Endodermal cell (in vitro differentiated cells): ENCODE measurements around the gene MIA3. TPM values are rescaled to one million over a fixed set of nuclear protein-coding genes. Genes with fewer than 3 reads are reported as not detected.

Experiments used
- DNase-seq: peaks from one replicate; pipeline ENCODE4 v3.0.0-alpha.2; 2017
- H3K27ac ChIP-seq: 2 replicates; pipeline ENCODE4 v1.5.1; 2013; ENCODE audit warnings: mild to moderate bottlenecking, low read depth, low read length, moderate library complexity
- H3K27me3 ChIP-seq: 2 replicates; pipeline ENCODE4 v1.6.1; 2013; ENCODE audit warnings: mild to moderate bottlenecking, low read length, moderate library complexity; ENCODE audit not compliant: insufficient read depth, control insufficient read depth, poor library complexity, severe bottlenecking
- H3K36me3 ChIP-seq: 2 replicates; pipeline ENCODE4 v1.7.0; 2013; ENCODE audit warnings: mild to moderate bottlenecking, low read length, moderate library complexity; ENCODE audit not compliant: control insufficient read depth, insufficient read depth
- H3K4me1 ChIP-seq: one replicate; pipeline ENCODE4 v1.7.0; 2013; ENCODE audit warnings: low read length; ENCODE audit not compliant: control insufficient read depth, insufficient read depth
- H3K4me3 ChIP-seq: 2 replicates; pipeline ENCODE4 v1.5.1; 2013; ENCODE audit warnings: mild to moderate bottlenecking, low read length, moderate library complexity
- H3K9ac ChIP-seq: 2 replicates; pipeline ENCODE4 v1.6.1; 2013; ENCODE audit warnings: mild to moderate bottlenecking, low read length, moderate library complexity; ENCODE audit not compliant: poor library complexity, severe bottlenecking; ENCODE audit errors: extremely low read depth
- H3K9me3 ChIP-seq: 2 replicates; pipeline ENCODE4 v1.6.1; 2013; ENCODE audit warnings: mild to moderate bottlenecking, low read length, moderate library complexity; ENCODE audit not compliant: control insufficient read depth
- H3K27ac Mint-ChIP-seq: 2 replicates; pipeline ENCODE4 v1.8.0; 2020; ENCODE audit warnings: mixed read lengths
- H3K27me3 Mint-ChIP-seq: 2 replicates; pipeline ENCODE4 v1.8.0; 2021; ENCODE audit warnings: mild to moderate bottlenecking, mixed read lengths; ENCODE audit not compliant: insufficient read depth
- H3K36me3 Mint-ChIP-seq: 2 replicates; pipeline ENCODE4 v1.8.0; 2020; ENCODE audit warnings: low read depth, mixed read lengths
- H3K4me1 Mint-ChIP-seq: 2 replicates; pipeline ENCODE4 v1.8.0; 2020; ENCODE audit warnings: mixed read lengths
- H3K4me3 Mint-ChIP-seq: 2 replicates; pipeline ENCODE4 v1.8.0; 2020; ENCODE audit warnings: mild to moderate bottlenecking, moderate library complexity, mixed read lengths
- H3K9me3 Mint-ChIP-seq: 2 replicates; pipeline ENCODE4 v1.8.0; 2020; ENCODE audit warnings: mild to moderate bottlenecking, mixed read lengths
- WGBS, 2 experiments: methylation state at CpG; one replicate each; pipeline versions ENCODE4 v1.1.5 to v1.1.7; 2013; ENCODE audit warnings: missing lambda C conversion rate in 2 of 2, mixed read lengths in 1 of 2; ENCODE audit not compliant: insufficient coverage in 1 of 2, insufficient read length in 1 of 2; 5-methylcytosine and 5-hydroxymethylcytosine counted together
- total RNA-seq, 2 donors: library from RNA; stranded (reverse); fragmentation: NEBNext Ultra II Directional in 1 of 2; extraction: Animal tissue kit (Norgen Biotek cat#: 25700) in 1 of 2; gene quantifications; 2 replicates in 1 of 2; 3 replicates in 1 of 2; pipeline ENCODE4 v1.2.1, GENCODE V29; 2021
- TF ChIP-seq, protein P1 (sequence below): fragments of 200-600 bp; sonication (generic); conservative IDR thresholded peaks from 2 replicates; pipeline ENCODE4 v1.5.0; 2021; ENCODE audit warnings: antibody characterized with exemption, mild to moderate bottlenecking

The MIA3 gene
- total RNA-seq, 2 donors from 2014 or later, result 69.9 to 76.8 TPM

- no peak for DNase-seq
- Mint-ChIP-seq H3K27me3 (no peaks in the 10 kb centered on the region), H3K27ac (no peak overlapping the region), H3K4me1 (no peaks in the 10 kb centered on the region), H3K36me3 (peaks cover 69% of the 10 kb centered on the region), H3K9me3 (no peaks in the 10 kb centered on the region), H3K4me3 (no peak overlapping the region)
- no peak overlapping the region for H3K27ac ChIP-seq
- no peaks in the 10 kb centered on the region for H3K27me3 ChIP-seq
- no peak overlapping the region for H3K9ac ChIP-seq
- no peak overlapping the region for H3K4me3 ChIP-seq
- TF ChIP-seq, protein P1, sequence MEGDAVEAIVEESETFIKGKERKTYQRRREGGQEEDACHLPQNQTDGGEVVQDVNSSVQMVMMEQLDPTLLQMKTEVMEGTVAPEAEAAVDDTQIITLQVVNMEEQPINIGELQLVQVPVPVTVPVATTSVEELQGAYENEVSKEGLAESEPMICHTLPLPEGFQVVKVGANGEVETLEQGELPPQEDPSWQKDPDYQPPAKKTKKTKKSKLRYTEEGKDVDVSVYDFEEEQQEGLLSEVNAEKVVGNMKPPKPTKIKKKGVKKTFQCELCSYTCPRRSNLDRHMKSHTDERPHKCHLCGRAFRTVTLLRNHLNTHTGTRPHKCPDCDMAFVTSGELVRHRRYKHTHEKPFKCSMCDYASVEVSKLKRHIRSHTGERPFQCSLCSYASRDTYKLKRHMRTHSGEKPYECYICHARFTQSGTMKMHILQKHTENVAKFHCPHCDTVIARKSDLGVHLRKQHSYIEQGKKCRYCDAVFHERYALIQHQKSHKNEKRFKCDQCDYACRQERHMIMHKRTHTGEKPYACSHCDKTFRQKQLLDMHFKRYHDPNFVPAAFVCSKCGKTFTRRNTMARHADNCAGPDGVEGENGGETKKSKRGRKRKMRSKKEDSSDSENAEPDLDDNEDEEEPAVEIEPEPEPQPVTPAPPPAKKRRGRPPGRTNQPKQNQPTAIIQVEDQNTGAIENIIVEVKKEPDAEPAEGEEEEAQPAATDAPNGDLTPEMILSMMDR, result no peak
- no peaks in the 10 kb centered on the region for H3K4me1 ChIP-seq
- H3K36me3 ChIP-seq, result peaks cover 84% of the 10 kb centered on the region
- H3K9me3 ChIP-seq, result no peaks in the 10 kb centered on the region
- 94% methylated on average over 6 to 7 of the region's 7 CpGs for WGBS, 2 experiments
Observed at GRCh38 chr1:222629921-222630535, 12.1 kb downstream of the MIA3 start.

DNA sequence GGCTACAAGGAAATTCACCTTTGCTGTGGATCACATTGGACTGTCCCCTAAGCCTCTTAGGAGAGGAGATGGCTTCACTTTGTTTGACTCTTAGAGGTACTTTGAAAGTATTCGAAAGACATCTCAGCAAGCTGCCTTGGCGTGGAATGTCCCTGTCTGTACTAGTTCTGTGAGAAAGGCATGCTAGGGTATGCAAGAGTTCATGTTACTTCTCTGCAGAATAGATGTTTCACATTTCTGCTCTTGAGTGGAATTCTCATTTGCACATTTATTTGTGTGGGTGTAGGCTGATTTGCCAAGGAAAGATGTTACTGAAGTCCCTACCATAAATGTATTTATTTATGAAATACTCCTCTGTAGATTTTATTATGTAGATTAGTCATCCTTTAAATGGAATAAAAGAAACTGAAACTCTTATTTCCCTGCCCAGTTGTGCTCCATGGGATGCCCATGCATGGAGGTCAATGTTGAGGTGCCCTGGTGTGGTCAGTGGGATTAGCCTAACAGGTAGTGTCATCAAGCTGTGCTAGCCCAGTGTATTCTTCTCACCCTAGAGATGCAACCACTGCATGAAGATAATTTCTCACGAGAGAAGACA is 13.8 kb downstream of the MIA3 start:
- no peaks in the 10 kb centered on the region for H3K9me3 ChIP-seq
- no peak overlapping the region for H3K4me3 Mint-ChIP-seq
- H3K4me1 Mint-ChIP-seq, result no peaks in the 10 kb centered on the region
- H3K27me3 ChIP-seq, result no peaks in the 10 kb centered on the region
- H3K9ac ChIP-seq, result no peak overlapping the region
- peaks cover 80% of the 10 kb centered on the region for H3K36me3 ChIP-seq
- no peak for DNase-seq
- WGBS, 2 experiments, result 97 to 100% methylated on average over 3 of the region's 3 CpGs
- H3K9me3 Mint-ChIP-seq, result no peaks in the 10 kb centered on the region
- TF ChIP-seq, protein P1, result no peak
- no peak overlapping the region for H3K27ac Mint-ChIP-seq
- H3K36me3 Mint-ChIP-seq, result peaks cover 71% of the 10 kb centered on the region
- H3K27me3 Mint-ChIP-seq, result no peaks in the 10 kb centered on the region
- H3K4me3 ChIP-seq, result no peak overlapping the region
- H3K27ac ChIP-seq, result no peak overlapping the region
- H3K4me1 ChIP-seq, result no peaks in the 10 kb centered on the region

- no peak overlapping the region for H3K27ac ChIP-seq
- H3K36me3 Mint-ChIP-seq, result peaks cover 68% of the 10 kb centered on the region
- TF ChIP-seq, protein P1, result no peak
Observed at GRCh38 chr1:222632749-222633148, 14.9 kb downstream of the MIA3 start.

More at GRCh38 chr1:222632749-222633148, 14.9 kb downstream of the MIA3 start:
- Mint-ChIP-seq H3K4me1 (no peaks in the 10 kb centered on the region), H3K27ac (no peak overlapping the region), H3K4me3 (no peak overlapping the region), H3K27me3 (no peaks in the 10 kb centered on the region), H3K9me3 (no peaks in the 10 kb centered on the region)
- no peaks in the 10 kb centered on the region for H3K4me1 ChIP-seq
- H3K36me3 ChIP-seq, result peaks cover 79% of the 10 kb centered on the region
- H3K9me3 ChIP-seq, result no peaks in the 10 kb centered on the region
- WGBS, 2 experiments, result 95 to 100% methylated on average over 1 to 2 of the region's 2 CpGs
- no peaks in the 10 kb centered on the region for H3K27me3 ChIP-seq
- DNase-seq, result no peak
- no peak overlapping the region for H3K4me3 ChIP-seq
- H3K9ac ChIP-seq, result no peak overlapping the region
